Lower leg skin (tissue), 4 donors: ENCODE data around the gene CTNND2. TPM values are rescaled to one million over a fixed set of nuclear protein-coding genes. Genes with fewer than 3 reads are reported as not detected.

Experiments used
- DNase-seq, 2 donors: peaks; one replicate each; pipeline ENCODE4 v3.0.0-alpha.2; 2019; ENCODE audit warnings: low spot score in 2 of 2
- H3K4me3 ChIP-seq: fragments of 200-600 bp; sonication (generic); 2 replicates; pipeline ENCODE4 v1.5.1; 2017; ENCODE audit warnings: mild to moderate bottlenecking, low read depth; ENCODE audit not compliant: poor library complexity, severe bottlenecking
- CTCF ChIP-seq, 3 donors: fragments of 450-650 bp; IDR thresholded peaks; one replicate each; pipeline ENCODE4 v1.5.1; 2016; ENCODE audit warnings: antibody characterized with exemption in 3 of 3, mild to moderate bottlenecking in 3 of 3, moderate library complexity in 2 of 3
- POLR2A ChIP-seq, 2 donors: fragments of 450-650 bp; IDR thresholded peaks; one replicate each; pipeline ENCODE4 v1.6.1; 2016 to 2017; ENCODE audit warnings: antibody characterized with exemption in 2 of 2, mild to moderate bottlenecking in 1 of 2, moderate library complexity in 1 of 2
- WGBS, 2 donors: methylation state at CpG; one replicate each; pipeline ENCODE4 v1.1.5; 2018; 5-methylcytosine and 5-hydroxymethylcytosine counted together
- intact Hi-C: fragments of 100-400 bp; cut with DNase I; formaldehyde crosslinking; loops from one replicate; pipeline ENCODE4 v1.15.0; 2023; ENCODE audit warnings: low total_unique reads
- total RNA-seq, 4 donors: library from RNA; depleted of rRNA; stranded (reverse); fragments of >200 nt; gene quantifications; one replicate each; pipeline ENCODE4 v1.1.0, GENCODE V29; 2016

CTNND2 gene
- total RNA-seq, 4 donors from 2014 or later: 0.21 to 2.9 (median 0.55) TPM

- WGBS, 2 donors: 0 to 5% methylated on average over 1 to 17 of the region's 97 CpGs
- H3K4me3 ChIP-seq: no peak overlapping the region
- TF ChIP-seq CTCF (IDR thresholded peaks at IDR 0.05): no peak
- no peak for TF ChIP-seq POLR2A (IDR thresholded peaks at IDR 0.05)
- intact Hi-C loops: no loop called here
- DNase-seq: no peak
Measured at GRCh38 chr5:11903614-11904264, 507 bp downstream of the CTNND2 start.

DNA sequence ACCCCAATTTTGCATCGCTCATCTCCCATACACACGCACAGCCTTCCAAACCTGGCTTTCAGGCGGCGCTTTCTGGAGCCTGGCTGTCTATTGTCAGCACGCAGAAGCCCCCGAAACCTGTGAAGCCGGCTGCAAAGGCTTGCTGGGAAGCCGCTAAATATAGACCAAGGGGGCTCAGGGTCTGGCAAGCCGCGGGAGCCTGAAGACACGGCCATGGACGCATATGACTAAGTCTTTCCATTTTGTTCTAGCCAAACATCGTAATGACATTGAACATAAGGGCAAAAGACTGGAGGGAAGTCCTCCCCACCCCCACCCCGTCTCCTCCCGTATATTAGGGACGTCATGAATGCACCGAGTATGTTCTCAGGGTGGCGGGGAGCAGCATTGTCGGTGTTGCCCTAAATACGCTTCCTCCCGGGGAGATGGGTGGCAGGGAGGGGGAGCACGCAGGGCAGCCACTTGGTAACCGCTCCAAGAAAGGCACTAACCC lies 1.1 kb downstream of the CTNND2 start:
- 3 to 5% methylated on average over 21 to 23 of the region's 23 CpGs for WGBS, 2 donors
- TF ChIP-seq POLR2A (IDR thresholded peaks at IDR 0.05) (no peak), CTCF (IDR thresholded peaks at IDR 0.05) (no peak)
- intact Hi-C loops: no loop called here
- H3K4me3 ChIP-seq: no peak overlapping the region
- no peak for DNase-seq

DNA sequence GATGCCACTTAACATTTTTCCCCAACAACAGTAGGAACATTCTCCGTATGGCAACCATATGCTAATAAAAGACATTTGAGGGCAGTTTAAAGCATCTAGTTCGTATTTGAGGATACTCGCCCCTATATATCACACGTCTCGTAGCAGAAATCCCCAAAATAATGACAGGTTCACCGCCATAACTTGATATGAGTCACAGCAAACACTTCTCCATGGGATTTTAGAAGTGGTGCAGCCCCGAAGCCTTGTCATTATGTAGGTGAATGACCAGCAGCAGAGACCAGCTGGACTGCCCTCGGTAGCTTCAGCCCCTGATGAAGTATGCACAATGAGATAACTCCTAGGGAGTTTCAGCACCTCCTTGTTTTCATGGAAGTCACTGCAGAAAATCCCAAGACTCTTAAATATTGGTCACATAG lies 2.0 kb downstream of the CTNND2 start:
- 54 to 68% methylated on average over 8 of the region's 8 CpGs for WGBS, 2 donors
- TF ChIP-seq POLR2A (IDR thresholded peaks at IDR 0.05) (no peak), CTCF (IDR thresholded peaks at IDR 0.05) (no peak)
- intact Hi-C loops: no loop called here
- no peak overlapping the region for H3K4me3 ChIP-seq
- DNase-seq: no peak

GRCh38 chr5:11898787-11899186 lies 5.5 kb downstream of the CTNND2 start:
- WGBS, 2 donors: 76 to 82% methylated on average over 2 of the region's 2 CpGs
- no peak overlapping the region for H3K4me3 ChIP-seq
- TF ChIP-seq POLR2A (IDR thresholded peaks at IDR 0.05) (no peak), CTCF (IDR thresholded peaks at IDR 0.05) (no peak)
- no peak for DNase-seq
- intact Hi-C loops: no loop called here

DNA sequence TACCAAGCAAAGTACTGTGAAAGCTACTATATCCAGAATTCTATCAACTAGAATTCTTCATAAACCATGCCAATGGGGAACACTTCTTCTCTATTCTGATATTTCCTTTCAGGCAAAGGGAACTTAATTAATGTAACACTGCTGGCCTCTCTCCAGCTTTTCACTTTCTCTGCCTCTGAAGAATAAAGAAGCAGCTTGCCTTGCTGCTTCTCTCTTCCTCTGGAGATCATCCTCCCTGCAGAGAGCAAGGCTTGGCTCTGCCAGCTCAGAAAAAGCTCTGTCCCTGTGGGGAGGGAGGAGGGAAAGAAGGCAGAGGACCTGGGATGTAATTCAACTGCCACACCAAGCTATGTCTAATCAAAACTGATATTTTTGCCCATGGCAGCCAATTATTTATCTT lies 6.5 kb downstream of the CTNND2 start:
- DNase-seq: no peak
- intact Hi-C loops: no loop called here
- no peak for TF ChIP-seq POLR2A (IDR thresholded peaks at IDR 0.05)
- TF ChIP-seq CTCF (IDR thresholded peaks at IDR 0.05): no peak
- H3K4me3 ChIP-seq: no peak overlapping the region

DNA sequence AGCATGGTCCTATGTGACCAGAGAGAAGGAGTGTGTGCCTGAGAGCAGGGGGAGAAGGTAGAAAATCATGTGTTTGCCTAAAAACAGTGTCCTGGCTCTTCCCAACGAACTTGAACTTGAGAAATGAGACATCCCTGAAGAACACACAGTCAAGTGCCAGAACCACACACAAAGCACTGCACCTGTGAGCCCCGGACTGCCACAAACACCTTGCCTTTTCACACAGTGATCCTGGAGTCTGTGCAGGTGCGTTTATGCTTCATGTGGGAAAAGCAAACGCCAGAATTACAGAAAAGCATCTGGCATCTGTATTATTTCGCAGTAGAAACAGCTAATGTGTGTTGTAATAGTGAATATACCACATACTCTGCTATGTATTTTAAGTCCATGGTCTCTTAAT lies 9.3 kb downstream of the CTNND2 start:
- TF ChIP-seq POLR2A (IDR thresholded peaks at IDR 0.05): no peak
- TF ChIP-seq CTCF (IDR thresholded peaks at IDR 0.05): no peak
- intact Hi-C loops: no loop called here
- DNase-seq: no peak
- no peak overlapping the region for H3K4me3 ChIP-seq
- 73 to 79% methylated on average over 5 of the region's 5 CpGs for WGBS, 2 donors
